OCI-LY1 (cell line): Measurements from ENCODE around the gene NOD1.

Source experiments
- CTCF ChIP-seq: fragments of 200-600 bp; sonication (generic), shearing (Covaris generic); IDR thresholded peaks from 2 replicates; pipeline ENCODE4 v1.5.1; 2017; ENCODE audit warnings: mild to moderate bottlenecking, antibody characterized with exemption, low read length, moderate library complexity, mixed read lengths
- EZH2 ChIP-seq: fragments of 200-600 bp; sonication (generic), shearing (Covaris generic); IDR thresholded peaks from 2 replicates; pipeline ENCODE4 v1.8.0; 2017; ENCODE audit warnings: borderline replicate concordance, mixed run types, mild to moderate bottlenecking, antibody characterized with exemption, low read length, moderate library complexity, mixed read lengths

DNA sequence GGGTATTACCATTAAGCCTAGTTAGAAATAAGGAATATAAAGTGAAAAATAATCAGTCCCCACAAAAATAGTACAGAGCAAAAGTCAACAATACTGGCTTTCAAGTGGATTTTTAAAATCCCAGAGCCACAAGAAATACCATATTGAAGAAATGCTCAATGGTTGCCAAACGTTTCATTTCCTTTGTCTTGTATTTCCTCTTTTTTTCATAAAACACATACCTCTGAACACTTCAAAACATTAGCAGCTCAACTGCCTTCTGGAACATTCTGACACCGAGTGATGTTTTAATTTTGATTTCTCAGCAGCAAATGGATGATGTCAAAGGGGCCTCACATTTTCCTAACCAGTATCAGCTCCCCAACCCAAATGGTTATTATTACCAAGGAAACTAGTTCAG lies 10.5 kb downstream of the NOD1 start:
- TF ChIP-seq CTCF (no peak), EZH2 (no peak)
